Superior temporal gyrus (tissue), 1 donor: Measurements from ENCODE around the gene TMED7.
"Not testable (repeated sequence)": the region's sequence is repeated elsewhere in the genome, so short reads cannot be mapped to it uniquely, and the experiment has no call there.

Experiments
- DNase-seq: peaks from one replicate; pipeline ENCODE4 v3.0.0-alpha.2; 2016; ENCODE audit errors: extremely low spot score

TMED7 gene

DNA sequence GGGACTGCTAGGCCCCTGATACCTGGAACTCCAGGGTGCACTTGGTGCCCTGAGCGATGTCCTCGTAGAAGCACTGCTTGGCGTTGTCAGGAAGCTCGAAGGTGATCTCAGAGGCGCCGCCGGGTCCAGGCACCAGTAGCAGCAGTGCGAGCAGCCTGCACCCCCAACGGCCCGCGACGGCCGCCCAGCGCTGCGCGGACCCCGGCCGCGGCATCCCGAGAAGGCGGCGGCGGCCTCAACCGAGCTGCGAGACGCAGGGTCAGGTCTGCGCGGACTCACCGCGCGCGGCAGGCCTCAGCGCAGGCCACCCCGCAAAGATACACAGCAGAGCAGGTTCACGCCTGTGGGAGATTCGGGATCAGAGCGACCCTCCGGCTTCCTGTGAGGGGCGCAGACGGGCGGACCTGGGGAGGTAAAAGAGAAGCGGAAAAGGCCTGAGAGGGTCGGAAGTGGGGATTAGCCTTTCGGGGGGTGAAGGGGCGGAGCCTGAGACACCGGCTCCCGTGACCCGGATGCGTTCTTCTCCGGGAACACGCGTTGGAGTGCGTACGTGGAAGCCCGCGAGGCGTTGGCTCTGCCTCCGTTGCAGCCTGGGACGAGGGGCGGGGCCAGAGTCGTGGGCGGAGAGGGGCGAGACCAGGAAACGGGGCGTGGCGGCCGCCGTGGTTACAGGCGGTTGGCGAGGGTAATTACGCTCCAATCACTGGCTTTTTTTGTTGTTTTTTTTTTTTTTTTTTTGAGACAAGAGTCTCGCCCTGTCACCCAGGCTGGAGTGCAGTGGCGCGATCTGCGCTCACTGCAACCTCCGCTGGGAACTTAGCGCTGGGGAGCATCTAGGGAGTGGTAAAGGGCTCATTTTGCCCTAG is at the start of gene TMED7:
Gene TMED7, minus strand, starts transcription at position 458 of the 866 bp plus-strand sequence. Its CDS starts 244 bp downstream, at position 214.
- DNase-seq = peak; percentile 98

DNA sequence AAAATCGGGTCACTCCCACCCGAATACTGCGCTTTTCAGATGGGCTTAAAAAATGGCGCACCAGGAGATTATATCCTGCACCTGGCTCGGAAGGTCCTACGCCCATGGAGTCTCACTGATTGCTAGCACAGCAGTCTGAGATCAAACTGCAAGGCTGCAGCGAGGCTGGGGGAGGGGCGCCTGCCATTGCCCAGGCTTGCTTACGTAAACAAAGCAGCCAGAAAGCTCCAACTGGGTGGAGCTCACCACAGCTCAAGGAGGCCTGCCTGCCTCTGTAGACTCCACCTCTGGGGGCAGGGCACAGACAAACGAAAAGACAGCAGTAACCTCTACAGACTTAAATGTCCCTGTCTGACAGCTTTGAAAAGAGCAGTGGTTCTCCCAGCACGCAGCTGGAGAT is 48.9 kb upstream of the TMED7 start:
- DNase-seq = not testable (repeated sequence)

DNA sequence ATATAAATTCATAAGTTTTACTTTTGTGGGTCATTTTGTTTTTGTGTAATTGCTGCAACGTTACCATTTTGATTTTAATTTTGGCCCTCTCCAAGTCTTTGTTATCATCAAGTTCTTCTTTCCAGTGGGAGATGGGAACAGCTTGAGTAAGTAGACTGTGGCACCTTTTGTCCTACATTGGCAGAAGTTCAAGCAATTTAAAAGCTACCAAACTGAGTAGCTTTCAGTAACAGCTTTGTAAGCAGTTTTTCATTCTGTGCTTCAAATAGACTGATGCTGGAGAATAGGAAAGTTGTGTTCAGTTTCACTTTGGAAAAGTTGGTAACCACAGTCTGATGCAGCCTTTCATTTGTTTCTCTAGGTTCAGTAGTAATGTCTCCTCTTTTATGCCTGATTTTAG is 47.8 kb upstream of the TMED7 start:
- DNase-seq = peak; percentile 24

DNA sequence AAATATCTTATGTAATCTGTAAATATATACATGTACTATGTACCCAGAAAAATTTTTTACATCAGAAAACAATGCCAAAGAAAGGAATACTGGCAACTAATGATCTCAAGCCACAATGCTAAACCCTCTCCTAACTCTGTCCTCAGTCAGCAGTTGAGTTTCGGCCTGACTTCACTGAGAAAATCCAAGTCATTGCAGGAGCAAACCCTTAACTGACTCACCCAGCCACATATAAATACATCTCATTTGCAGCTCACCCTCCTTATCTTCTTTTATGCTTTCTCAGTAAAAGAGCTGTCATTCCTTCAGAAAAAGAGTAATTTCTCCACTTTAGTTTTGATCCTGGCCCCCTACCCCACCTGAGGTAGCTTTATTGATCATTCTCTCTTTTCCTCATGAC is 46.1 kb upstream of the TMED7 start:
- no peak for DNase-seq

DNA sequence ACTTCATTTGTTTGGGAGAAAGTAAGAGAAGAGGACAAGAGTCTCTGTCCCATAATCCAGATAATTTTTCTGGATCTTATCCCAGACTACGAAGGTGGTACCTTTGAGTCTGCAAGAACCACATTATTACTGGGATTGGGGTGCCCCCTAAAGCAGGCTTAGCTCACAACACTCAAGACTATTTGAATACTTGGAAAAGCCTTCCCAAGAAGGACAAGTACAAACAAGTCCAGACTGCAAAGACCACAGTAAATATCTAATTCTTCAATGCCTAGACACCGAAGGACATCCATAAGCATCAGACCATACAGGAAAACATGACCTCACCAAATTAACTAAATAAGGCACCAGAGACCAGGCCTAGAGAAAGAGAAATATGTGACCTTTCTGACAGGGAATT is 40.2 kb upstream of the TMED7 start:
- DNase-seq = no peak

DNA sequence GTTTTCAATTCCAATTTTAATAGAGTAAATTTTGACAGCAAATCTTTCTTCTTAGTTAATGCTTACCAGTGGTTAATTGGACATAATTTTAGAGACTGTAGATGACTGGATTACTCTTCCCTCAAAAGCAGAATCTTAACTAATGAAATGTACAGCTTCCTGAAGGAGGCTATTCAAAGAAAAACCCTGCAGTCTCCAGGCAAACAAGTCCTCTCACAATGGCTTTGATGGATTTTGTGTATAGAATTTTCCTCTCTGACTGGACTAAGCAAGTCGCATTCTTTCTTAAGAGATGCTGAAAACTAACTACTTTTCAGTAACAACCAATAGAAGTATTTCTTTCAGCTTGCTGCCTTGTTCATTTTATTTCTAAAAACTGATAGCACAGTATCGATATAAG is 35.7 kb upstream of the TMED7 start:
- DNase-seq = no peak

DNA sequence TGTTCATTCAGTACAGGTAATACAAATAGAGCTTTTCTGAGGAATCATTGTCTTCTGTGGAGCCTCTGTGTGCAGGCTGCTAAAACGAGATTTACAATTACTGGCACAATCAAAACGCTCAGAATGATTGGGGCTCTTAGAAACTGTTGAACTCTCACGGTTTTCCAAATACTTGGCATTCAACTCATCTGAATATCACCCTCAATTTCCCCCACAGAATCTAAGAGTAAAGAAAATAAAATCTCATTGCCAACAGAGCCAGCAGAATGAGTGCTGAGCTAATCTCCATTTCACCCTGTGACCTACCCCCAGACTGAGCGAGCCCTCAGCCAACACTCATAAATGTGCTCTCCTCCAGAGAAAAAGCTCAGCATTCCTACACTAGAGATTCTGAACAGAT is 35.3 kb upstream of the TMED7 start:
- no peak for DNase-seq

DNA sequence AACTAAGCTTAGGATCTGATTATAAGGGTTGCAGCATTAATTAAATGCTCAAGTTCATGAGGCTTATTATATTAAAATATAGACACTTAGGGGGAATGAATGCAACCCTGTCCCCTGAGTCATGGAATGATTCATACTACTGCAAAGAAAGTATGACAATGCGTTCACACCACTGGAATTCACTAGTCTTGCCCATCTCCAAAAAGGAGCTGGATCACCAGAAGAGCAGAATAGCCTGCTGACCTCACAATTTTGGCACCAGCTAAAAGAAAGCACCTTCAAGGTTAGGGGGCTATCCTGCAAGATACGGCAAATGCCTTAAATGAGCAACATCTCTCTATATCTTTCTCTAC is 32.0 kb upstream of the TMED7 start:
- DNase-seq = no peak

DNA sequence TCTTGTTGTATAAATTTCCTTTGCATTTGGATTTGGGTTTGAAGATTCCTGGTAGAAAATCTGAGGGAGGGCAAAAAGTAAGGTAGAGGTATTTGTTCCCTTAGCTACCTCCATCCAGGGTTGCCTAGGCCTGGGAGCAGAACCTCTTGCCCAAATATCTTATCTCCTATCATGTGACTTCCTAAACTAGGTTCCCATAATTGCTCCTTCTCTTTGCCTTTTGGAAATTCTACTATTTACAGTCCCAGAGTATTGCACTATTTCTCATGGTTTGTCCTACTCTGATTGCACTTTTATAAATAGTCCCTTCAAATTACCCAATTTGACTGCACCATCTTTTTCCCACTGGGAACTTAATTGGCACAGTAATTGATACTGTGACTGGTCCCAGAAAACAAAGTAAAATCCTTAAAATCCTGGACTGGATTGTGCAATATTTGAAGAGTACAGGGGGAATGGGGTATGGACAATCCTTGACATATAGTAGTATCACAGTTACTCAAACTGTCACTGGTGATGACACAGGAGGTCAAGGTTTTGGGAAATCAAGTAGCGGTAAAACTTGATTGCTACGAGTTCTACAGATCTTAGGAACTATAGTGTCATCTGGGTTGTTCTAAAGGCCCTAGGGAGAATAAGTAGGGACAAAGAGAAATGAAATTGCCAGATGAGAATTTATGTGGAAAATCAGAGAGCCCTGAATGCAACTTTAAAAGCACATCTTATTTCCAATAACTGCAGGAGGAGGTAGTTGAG is 31.5 kb upstream of the TMED7 start:
- DNase-seq = no peak

DNA sequence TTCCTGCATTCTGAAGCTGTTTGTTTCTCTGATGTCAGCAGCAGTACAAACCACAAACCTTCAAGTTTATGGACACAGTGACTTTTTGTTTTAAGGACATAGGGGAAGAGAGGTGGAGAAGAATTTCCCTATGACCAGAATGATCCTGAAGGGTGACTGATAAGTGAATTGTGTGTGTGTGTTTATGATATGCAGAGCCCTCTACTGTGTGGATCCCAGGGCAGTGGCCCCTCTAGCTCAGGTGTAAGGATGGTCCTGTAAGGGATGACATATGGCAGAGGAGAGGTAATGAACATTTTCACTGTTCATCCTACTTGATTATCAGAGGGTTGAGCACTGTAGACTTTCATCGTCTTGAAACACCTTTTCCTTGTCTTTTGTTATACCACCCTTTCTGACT is 30.6 kb upstream of the TMED7 start:
- DNase-seq = no peak

DNA sequence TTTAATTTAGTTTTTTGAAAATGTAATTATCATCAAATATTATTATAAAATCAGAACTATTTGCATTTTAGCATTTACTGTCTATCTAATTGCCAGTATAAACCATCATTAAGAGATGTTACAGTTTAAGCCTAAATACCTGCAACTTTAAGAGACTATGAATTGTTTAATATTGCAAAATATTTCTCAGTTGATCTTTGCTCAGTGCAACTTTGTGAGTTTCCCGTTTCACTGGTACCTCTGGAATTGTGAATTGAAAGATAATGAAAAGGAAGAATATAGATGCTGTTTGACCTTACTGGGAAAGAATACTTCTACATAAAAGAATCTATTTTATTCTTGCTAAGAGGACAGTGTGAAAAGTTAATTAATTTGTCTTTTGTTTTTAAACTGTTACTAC is 30.2 kb upstream of the TMED7 start:
- DNase-seq = no peak

DNA sequence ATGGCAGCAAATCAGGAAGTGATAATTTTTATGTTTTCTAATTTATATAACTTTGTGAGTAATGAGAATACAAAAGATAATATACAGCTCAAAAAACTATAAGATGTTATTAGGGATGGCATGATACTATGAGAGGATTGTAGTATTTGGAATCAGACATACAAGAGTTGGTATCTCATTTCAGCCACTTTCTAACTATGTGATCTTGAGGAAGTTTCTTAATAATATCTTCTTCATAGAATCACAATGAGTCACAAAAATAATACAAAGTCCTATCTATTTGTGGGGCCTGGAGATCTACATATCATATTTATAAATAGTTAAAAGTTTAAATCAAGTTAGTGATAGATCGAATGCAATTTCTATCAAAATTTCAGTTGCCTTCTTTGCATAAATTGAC is 23.7 kb upstream of the TMED7 start:
- DNase-seq = no peak

DNA sequence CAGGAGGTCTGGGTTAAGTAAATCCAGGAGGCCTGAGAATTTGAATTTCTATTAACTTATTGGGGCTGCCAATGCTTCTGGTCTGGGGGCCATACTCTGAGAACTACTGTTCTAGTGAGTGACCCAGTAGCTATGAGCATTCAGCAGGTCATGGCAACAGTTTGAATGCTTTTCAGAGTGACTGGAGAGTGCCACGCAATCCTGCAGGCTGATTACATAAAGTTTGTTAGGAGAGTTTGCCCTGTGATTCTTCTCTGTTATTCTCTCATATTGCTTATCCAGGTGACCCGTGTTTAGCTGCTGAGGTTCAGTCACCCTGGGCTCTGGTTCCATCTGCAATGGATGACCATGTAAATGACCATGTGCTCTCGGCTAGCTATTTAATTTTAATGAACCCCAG is 22.2 kb upstream of the TMED7 start:
- no peak for DNase-seq

DNA sequence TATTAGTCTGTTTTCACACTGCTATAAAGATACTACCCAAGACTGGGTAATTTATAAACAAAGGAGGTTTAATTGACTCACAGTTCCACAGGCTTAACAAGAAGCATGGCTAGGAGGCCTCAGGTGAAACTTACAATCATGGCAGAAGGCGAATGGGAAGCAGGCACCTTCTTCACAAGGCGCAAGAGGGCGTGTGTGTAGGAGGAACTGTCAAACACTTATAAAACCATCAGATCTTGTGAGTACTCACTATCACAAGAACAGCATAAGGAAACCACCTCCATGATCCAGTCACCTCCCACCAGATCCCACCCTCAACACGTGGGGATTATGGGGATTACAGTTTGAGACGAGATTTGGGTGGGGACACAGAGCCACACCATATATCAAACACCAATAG is 19.6 kb upstream of the TMED7 start:
- DNase-seq = not testable (repeated sequence)

DNA sequence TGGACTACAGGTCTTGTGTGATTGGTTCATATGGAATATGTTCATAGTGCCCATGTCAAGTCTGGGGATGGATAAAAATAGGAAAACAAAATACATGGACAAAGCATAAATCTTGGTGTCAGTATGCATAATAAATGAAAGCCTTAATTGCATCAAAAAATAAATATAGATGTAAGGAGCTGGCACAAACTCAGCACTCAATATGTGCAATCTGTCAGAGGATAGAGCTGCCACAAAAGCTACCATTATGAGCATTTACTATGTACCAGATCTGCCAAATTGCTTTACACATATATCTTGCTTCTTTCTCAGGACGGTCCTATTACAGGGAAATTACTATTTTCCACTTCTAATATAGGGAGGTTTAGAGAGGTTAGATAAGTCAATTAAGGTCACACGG is 18.2 kb upstream of the TMED7 start:
- no peak for DNase-seq

DNA sequence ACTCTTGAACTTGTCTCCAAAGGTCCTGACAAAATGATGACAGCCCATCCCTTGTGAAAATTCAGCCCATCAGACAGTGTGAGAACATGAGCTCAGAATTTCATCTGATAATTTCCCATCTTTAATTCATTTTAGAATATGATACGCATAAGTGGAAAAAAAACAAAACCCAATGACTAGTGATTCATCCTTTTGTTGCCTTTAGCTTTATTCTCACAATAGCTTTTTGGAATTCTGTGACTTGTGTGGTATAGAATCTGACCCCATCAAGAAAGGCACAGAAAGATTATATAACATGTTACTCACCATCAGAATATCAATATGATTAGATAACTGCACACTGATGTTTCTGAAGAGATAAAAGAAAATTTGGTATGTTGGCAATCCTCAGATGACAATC is 16.1 kb upstream of the TMED7 start:
- DNase-seq = no peak

DNA sequence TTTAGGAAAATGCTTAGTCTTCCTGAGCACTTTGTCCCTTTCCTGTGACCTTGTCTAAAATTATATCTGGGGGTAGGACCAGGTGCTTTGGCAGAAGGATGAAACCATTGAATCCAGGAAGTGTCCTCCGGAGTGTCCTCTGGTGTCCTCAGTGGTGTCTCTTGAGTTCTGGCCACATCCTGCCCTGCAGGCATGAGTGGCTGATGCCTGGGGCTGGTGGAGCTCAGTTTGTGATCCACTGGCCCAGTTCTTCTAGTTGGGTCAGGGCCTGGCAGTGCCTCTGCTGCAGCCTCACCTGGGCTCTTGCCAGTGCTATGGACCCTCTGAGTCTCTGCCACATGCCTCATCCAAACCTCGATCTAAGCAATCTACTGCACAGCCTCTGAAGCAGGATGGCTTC is 14.4 kb upstream of the TMED7 start:
- DNase-seq = no peak

DNA sequence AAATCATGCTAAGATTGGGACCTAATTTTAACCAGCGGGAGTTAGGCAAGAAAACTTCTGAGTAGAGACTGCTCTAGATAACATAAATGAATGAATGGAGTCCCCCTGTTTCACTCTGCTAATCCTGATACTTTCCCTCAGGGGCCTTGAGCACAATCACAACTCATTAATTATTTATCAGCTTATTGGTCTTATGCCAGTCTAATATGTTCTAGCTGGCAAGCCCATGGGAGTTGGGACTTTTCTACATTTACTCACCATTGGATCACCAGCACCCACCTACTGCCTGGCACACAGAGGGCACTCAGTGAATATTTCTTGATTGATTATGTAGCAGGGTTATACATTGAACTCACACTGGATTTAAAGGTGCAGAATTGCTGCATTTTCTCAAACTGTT is 13.5 kb upstream of the TMED7 start:
- DNase-seq = no peak

DNA sequence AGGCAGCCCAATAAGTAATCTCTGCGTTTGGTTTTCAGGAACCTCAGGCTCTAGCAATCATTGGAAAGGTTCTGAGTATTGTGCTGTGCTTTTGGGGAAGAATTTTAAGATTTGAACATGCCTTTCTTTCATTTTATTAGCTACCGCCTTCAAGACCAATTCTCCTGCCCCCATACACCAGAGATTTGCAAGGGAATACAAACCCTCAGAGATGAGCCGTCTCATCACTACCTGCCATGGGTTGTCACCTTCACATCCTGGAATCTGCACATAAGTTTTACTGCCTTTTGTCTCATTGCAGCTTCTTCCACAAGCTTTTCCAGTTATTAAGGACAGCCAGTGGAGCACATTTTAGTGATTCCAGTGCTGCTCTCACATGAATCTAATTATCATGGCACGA is 11.7 kb upstream of the TMED7 start:
- no peak for DNase-seq

DNA sequence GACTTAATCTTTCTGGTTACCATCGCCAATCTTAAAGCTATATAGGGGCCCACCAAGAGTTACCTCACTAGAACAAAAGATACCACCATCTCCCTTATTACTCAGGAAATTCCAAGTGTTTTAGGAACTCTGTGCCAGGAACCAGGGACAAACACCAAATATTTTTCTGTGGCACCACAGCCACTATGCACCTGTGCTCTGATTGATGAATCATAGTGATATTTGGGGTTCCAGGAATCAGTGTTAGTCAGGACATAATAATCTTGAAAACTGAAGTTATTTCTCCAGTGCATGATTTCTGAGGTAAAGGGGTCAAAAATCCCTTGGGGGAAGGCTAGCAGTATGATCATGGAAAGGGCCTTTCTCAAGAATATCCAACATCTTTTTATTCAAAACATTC is 10.2 kb upstream of the TMED7 start:
- no peak for DNase-seq

DNA sequence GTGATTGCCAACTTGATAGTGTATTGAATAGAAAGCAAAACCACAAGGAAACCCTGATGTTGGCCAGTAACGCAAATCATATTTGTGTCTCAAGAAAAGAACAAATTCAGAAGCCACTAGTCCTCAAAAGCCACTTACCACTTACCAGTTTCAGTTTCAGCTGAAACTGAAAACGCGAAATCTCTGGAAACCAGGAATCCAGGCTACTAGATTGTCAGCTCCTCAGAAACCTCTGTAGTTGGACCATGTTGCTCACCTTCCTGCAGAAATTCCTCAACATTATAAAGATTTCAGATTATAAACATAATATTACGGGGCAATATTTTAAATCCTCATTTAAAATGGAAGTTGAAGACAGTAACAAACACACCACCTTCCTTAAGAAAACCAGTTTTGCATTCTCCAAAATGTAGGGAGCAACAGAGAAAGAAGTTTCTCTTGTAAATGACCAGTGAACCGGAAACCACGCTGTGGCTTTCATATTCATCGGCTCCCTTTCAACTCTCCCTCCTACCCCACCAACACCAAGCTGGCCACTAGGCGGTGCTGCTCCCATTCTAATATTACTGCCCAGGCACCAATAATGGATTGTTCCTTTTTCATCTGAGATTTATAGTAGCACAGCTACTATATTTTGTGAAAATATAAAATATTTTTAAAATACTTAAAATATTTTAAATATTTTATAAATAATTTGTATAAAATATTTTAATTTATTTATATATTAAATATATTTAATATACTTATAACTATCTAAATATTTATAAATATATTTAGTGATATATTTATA is 8.7 kb upstream of the TMED7 start:
- DNase-seq = peak; percentile 96

DNA sequence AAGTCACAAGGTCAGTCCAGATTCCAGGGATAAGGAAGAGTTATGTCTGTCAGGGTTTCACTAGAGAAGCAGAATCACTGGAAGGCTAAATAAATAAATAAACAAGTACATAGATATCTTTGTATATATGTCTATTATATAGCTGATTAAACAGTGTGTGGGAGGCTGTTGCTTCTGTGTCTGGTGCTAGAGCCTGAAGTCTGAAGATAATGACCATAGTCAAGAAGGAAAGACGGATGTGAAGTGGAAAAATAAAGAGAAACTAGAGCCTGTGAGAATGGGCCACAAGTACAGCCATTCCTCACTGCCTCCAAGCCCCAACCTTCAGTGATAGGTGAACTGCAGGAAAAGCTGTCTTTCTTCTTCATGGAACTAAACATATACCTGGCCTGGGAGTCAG is 4.1 kb upstream of the TMED7 start:
- no peak for DNase-seq
